NCI-H82 treated with DMSO at 0.1 percent for 48 hours (cell line): ENCODE results near the gene SLC30A2.
"Not testable (repeated sequence)": the region's sequence is repeated elsewhere in the genome, so short reads cannot be mapped to it uniquely, and the experiment has no call there.

Source experiments
- DNase-seq: peaks from one replicate; lab custom pipeline; 2025; ENCODE audit not compliant: unreplicated experiment; lab: John Stamatoyannopoulos, UW

The SLC30A2 gene, protein sequence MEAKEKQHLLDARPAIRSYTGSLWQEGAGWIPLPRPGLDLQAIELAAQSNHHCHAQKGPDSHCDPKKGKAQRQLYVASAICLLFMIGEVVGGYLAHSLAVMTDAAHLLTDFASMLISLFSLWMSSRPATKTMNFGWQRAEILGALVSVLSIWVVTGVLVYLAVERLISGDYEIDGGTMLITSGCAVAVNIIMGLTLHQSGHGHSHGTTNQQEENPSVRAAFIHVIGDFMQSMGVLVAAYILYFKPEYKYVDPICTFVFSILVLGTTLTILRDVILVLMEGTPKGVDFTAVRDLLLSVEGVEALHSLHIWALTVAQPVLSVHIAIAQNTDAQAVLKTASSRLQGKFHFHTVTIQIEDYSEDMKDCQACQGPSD

DNA sequence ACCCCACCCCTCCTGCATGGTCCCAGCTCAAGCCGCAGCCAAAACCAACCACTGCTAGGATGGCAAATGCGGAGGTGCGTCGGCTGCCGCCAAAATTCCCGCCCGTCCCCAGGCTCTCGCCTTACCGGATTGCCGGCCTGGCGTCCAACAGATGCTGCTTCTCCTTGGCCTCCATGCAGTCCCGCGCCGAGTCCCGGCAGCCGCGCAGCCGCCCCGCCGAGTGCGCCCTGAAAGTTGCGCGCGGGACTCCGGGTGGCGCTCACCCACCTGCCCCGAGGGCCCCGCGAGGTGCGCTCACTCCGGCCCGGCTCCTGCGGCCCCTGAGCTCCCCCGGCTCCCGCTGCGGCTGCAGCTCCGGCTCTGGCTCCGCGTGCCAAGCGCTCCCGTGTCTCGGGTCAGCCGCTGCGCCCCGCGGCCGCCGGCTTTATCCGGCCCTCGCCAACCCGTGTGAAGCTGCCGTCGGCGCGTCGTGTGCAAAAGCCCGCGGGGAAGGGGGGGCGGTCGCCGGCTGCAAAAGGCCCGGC is at the start of gene SLC30A2:
TSS of gene SLC30A2 (minus strand) at position 397 of the 524 bp plus-strand sequence. CDS start at position 175, 222 bp downstream.
- no peak for DNase-seq

DNA sequence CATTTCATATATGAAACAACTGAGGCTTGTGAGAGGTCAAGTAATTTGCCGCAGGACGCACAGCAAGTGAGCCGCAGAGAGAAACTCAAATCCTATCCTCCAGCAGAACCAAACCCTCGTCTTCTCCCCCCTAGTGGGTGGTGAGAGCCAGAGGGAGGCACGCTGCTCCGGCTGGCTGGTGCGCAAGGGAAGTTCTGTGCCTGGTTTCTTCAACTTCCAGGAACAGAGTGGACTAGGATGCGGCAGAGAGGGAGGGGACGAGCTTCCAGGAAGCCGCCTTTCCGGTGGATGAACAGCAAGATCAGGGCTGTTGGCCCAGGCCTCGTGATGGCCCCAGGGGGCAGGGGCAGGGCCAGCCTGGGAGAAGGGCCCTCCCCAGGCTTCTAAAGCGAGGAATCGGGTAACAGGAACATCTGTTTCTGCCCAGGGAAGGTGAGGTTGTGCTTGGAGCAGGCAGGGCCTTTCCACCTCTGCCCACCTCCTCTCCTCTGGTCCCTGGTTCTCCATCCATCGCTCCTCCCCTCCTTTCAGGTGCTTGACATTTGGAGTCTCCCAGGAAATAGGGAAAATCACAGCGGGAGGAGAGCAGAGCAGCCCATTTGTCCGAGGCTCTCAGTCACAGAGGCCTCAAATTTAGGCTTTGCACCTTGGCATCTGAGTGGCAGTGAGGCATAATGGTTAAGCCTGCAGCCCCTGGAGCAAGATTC is 48.9 kb upstream of the SLC30A2 start:
- no peak for DNase-seq

DNA sequence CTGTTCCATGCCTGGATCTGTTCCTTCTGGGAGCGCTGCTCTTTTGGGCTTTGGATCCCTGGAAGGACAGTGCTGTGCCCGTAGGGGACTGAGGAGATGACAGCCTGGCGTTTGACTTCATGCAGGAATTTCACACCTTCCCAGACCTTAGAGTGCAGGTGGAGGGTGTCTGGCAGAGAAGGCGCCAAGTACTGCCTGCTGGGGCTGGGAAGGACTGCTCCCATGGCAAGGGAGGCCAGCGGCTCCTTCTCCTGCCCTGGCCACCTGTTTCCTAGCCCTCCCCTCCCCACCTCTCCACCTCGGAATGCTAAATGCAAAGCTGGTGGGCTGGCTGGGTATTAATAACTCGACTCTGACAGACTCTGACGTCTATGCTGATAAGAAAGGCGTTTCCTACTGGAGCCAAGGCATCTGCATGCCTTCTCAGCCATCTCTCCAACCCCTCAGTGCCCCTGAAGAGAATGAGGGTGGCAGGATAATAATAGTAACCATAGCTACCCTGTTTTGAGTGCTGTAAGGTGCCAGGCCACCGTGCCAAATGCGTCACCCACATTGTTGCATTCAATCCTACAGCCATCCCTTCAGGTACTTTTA is 48.3 kb upstream of the SLC30A2 start:
- no peak for DNase-seq

DNA sequence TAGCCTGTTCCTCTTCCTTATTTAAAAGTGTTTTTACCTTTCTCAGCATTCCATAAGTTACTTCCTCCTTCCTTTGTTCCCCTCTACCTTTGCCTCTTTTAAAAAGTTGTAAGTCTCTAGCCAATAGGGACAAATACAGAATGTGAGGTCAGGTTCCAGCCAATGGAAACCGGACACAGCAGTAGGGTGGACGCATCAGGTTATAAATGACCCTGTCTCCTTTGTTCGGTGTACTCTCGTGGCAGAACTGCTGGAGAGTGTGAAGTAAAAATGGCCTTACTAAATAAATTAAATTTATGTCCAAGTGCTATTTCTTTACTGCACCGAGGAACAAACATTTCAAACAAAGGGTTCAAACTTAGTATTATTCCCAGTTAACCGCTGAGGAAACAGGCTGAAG is 47.7 kb upstream of the SLC30A2 start:
- DNase-seq = not testable (repeated sequence)

DNA sequence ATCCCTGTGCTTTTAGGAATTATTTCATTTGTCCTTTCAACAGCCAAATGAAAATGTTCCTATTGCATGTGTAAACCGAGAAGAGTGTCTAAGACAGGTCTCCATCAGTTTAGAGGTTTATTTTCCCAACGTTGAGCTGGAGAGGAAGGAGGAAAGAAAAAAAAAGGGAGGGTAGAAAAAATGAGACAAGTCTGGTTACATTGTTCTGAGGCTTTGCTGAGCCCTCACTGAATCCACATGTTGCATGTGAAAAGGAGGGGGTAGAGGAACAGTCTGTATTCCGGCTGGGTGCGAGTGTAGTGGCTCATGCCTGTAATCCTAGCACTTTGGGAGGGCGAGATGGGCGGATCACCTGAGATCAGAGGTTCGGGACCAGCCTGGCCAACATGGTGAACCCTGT is 46.5 kb upstream of the SLC30A2 start:
- DNase-seq = no peak

DNA sequence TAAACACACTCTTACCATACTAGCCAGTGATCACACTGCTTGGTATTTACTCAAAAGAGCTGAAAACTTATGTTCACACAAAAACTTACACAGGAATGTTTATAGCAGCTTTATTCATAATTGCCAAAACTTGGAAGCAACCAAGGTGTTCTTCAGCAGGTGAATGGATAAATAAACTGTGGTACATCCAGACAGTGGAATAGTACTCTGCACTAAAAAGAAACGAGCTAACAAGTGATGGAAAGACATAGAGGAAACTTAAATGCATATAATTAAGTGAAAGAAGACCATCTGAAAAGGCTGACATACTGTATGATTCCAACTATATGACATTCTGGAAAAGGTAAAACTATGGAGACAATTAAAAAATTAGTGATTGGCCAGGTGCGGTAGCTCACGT is 45.0 kb upstream of the SLC30A2 start:
- no peak for DNase-seq

DNA sequence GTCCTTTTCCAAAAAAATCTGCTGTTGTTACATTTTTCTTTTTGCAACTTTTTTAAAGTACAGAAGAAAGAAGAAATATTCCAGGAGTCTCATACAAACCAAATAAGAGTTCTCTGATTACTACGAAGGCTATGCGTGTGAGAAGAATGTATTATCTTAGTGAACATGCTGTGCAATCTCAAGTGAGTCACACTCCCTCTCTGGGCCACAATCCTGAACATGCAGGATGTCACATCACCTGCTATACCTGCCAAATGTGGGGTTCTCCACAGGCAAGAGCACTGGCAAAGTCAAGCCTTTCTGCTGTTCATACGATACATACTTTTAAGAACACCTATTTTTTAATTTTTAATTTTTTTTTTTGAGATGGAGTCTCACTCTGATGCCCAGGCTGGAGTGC is 43.2 kb upstream of the SLC30A2 start:
- DNase-seq = no peak

DNA sequence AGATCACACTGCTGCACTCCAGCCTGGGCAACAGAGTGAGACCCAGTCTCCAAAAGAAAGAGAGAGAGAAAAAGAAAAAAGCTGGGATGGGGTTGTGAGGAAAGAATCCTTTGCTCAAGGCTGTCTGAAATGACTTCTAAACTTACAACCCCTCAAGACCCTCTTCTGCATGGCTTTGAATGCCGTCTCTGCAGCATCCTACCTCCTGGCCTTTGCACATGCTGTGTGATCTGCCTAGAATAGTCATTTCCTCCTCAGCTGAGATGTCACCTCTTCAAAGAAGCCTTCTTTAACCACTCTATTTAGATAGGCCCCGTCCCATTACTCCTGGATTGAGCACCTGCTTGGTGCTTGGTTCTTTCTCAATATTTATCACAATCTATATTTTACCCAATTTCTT is 38.9 kb upstream of the SLC30A2 start:
- no peak for DNase-seq

DNA sequence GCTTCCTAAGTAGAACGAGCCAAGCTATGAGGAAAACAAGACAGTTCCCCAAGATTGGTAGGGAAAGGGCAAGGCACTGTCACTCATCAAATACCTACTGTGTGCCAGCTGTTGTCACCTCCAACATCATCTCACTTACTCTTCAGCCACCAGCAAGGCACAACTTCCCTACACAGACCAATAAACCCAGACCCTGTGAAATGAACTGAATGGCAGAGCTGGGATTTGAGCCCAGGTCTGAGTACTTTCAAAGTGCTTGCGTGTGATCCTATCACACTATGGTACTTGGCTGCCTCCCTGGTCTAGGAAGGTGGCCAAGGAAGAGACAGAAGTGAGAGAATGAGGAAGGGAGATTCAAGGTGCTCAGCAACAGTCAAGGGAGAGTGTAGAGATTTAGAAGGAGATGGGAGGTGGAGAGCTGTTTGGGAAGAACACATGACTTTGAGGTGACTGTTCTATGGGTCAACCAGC is 38.2 kb upstream of the SLC30A2 start:
- DNase-seq = no peak

DNA sequence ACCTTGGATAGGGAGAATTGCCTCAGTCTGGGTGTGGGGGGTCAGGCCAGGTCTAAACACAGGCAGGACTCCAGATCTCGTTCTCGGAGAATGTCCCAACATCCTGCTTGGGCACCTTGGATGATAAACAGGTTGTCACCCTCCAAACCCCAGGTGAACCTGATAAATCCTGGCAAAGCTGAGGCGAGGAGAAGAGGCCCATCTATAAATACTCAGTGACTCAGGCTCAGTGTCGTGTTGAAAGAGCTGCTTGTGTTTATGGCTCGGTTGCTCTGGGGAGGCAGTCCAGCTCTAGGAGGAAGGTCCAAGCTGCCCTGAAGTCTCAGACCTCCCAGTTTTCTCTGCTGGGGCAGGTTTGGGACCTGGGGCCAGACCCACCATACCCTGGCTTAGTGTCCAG is 37.3 kb upstream of the SLC30A2 start:
- DNase-seq = no peak

DNA sequence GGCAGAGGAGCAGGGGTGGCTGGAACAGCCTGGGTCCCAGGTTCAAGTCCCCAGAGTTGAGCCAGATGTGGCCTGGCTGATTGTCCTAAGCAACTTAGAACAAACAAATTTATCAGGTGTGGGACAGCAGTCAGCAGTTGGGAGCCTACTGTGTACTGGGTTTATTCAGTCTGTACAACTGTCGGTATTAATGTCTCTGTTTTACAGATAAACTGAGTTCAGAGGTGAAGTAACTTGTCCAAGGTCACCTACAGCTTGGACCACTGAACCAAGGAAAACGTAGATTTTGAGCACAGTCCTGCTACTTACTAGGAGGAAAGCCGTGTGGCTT is 36.1 kb upstream of the SLC30A2 start:
- no peak for DNase-seq

DNA sequence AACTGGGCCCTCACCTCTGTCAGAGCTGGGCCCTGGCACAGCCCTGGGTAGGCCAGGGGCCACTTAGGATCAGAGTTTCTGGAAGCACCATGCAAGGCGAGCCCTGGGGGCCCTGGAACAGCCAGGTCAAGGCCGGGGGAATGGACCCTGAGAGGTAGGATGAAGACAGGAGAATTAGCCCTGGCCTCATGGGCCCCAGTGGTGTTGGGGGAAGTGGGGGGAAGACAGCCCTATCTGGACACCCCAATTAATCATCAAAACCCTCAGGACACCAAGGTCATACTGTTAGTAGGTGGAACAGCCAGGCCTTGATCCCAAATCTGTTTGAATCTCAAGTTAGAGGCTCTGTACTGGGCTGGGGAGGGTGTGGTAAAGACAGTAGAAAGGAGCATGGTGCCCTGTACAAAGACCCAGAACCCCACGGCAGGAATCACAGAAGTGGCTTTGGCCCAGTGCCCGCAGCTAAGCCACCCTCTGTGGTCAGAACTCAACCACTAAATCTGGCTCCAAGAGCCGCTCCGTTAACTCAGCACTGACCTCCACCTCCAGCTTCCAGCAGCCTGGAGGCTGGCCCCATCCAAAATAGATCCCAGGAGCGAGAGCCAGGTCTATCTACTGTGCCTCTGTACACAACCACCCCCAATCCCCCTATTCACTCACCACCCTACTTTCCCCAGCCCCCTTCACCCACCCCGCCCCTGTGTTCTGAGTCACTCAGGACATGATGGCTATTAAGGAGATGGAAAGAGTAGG is 35.5 kb upstream of the SLC30A2 start:
- no peak for DNase-seq

DNA sequence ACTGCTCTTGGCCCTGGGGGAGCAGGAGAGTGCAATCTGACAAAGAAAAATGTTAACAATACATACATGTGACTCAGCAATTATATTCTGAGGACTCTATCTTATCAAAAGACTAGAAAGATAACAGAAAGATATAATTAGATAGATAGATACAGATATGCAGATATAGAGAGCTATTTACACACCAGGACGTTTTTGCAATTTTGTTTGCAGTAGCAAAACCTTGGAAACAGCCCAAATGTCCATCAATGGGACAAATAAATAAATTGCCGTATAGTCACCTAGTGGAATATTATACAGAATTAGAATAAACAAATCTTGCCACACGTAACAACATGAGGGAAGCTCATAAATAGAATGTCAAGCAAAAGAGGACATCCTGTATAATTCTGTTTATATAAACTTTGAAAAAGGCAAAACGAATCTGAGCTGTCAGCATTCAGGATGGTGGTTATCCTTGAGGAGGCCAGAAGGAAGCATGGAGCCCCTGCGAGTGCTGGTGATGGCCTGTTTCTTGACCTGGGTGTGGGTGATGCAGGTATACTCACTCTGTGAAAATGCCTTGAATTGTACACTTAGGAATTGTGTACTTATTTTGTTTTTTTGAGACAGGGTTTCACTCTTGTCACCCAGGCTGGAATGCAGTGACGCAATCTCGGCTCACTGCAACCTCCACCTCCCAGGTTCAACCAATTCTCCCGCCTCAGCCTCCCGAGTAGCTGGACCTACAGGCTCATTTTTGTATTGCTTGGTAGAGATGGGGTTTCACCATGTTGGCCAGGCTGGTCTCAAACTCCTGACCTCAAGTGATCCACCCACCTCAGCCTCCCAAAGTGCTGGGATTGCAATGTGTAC is 34.3 kb upstream of the SLC30A2 start:
- DNase-seq = no peak

DNA sequence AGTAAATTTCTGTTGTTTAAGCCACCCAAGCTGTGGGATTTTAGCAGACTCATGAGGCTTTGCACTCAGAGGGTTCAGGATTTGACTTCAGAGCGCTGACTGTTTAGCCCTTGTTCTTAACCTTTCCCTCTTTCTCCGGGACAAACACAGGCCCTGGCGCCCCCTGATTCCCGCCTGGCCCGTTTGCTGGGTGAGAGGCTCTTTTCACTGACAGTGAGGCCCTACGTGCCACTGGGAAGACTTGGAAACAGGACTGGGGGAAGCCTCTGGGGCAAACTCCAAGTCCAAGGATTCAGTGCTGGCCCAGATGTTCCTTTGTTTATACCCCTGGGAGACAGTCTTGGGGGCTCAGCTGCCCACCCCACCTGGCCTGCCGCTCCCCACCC is 33.3 kb upstream of the SLC30A2 start:
- no peak for DNase-seq

DNA sequence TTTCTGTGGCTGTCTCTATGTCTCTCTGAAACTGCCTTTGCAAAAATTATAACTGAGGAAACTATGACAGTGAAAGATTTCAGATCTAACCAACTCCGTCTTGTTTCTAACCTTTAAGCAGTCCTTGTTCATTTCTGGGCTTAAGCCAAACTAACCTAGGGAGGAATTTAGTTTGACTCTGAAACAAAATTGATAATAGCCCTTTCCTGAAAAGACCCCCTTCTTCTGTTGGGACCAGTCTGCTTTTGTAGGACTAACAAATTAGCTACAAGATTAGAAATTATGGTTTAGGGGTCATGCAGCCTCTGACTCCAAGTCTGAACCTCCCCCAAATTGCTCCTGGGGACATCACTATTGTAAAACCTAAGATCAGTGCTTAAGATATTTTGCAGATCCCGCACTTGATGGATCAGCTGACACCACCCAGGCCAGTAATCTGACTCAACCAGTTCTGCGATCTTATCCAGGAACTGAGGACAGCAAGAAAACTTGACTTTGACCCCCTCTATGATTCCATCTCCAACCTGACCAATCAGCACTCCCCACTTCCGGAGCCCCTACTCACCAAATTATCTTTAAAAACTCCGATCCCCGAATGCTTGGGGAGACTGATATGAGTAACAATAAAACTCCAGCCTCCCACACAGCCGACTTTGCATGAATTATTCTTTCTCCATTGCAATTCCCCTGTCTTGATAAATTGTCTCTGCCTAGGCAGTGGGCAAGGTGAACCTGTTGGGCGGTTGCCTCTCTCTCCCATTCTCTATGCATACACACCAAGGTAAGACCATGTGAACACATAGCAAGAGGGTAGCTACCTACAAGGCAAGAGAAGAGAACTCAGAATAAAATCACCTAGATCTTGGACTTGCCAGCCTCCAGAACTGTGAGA is 32.6 kb upstream of the SLC30A2 start:
- DNase-seq = no peak

DNA sequence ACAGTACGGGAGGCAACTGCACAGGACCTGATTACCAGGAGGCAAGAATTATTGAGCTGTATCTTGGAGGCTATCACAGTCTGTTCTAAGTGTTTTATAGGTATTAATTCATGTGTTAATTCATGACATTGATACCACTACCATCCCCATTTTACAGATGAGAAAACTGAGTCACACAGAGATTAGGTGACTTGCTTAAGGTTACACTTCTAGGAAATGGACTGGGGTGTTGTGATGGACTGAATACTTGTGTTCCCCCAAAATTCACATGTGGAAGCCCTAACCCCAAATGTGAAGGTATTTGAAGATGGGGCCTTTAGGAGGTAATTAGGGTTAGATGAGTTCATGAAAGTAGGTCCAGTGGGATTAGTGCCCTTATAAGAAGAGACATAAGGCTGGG is 31.6 kb upstream of the SLC30A2 start:
- DNase-seq = no peak

DNA sequence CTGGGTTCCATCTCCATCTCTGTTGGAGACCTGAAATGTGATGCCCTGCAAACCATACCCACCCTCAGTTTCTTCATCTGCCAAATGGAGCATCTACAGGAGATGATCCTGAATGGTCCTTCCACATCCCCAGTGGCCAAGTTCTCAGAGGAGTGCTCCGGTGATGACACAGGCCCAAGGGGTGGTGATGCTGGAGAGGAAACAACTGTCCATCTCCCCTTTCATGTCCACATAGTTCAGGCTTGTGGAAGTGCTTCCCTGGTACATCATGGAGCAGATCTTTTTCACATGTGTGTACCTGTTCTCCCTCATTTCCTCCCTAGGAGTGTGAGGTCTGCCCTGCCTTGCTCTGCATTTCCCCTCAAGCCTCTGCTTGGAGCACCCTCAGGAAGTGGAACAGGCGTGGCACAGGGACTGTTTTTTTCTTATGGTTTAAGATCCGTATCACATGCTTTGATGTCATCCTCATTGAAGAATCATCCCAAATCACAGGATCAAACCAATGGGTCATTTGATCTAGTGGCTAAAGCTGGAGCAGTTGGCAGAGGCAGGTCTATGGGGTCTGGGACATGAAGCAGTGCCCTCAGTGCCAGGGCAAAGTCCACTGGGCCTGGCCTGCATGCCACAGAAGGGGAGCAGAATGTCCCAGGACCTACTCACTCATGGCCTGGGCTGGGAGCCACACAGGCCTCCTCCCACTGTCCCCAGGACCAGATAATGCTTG is 29.7 kb upstream of the SLC30A2 start:
- DNase-seq = no peak

DNA sequence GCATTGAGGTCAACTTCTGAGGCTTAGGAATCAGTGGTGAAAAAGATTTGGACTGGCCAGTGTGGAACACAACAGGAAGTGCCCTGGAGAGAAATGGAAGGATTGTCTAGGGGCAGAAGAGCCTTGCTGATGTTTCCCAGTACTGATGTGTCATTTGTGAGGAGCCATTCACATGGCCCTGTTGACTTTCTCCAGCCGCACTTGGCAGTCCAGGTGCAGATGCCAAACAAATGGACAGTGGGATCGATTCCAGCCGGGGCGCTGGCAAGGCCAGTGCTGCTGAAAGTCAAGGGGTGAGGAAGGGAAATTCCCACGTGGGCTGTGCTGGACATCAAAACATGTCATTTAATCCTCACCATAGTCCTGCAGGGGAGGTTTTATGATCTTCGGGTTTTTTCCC is 26.4 kb upstream of the SLC30A2 start:
- no peak for DNase-seq

DNA sequence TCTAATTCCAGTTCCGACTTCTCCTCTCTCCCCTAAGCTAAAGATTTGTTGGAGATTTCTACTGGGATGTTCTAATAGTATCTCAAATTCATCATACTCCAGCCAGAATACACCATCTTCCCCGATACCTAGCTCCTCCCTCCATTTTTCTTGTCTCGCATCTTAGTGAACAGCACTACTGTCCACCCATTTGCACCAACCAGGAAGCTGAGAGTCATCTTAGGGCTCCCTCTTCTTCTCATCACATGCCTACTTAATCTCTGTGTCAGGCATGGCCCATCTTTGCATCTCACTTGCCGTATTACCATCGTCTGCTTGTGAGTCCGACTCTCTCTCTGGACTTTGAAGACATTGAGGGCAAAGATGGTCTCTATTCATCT is 25.0 kb upstream of the SLC30A2 start:
- no peak for DNase-seq
